Loucy (cell line): Measurements from ENCODE around the gene ADGRL3.

Experiments used
- H2AFZ ChIP-seq: fragments of 200-600 bp; sonication (generic); 2 replicates; pipeline ENCODE4 v1.6.0; 2016; ENCODE audit warnings: antibody characterized with exemption, mild to moderate bottlenecking, low read length, moderate library complexity
- H3F3A ChIP-seq: fragments of 200-600 bp; 2 replicates; pipeline ENCODE4 v1.6.0; 2016; ENCODE audit warnings: antibody characterized with exemption, low read depth, mild to moderate bottlenecking
- H3K27me3 ChIP-seq: fragments of 200-600 bp; sonication (generic); 2 replicates; pipeline ENCODE4 v1.6.1; 2014; ENCODE audit warnings: low read length, mild to moderate bottlenecking; ENCODE audit not compliant: insufficient read depth, poor library complexity, severe bottlenecking
- H3K36me3 ChIP-seq: fragments of 200-600 bp; sonication (generic); 2 replicates; pipeline ENCODE4 v1.6.1; 2016; ENCODE audit warnings: low read length; ENCODE audit not compliant: insufficient read depth
- H3K4me1 ChIP-seq: fragments of 200-600 bp; sonication (generic); 2 replicates; pipeline ENCODE4 v1.5.1; 2014; ENCODE audit warnings: low read length, mild to moderate bottlenecking; ENCODE audit not compliant: insufficient read depth, poor library complexity, severe bottlenecking
- H3K4me2 ChIP-seq: fragments of 200-600 bp; sonication (generic); 2 replicates; pipeline ENCODE4 v1.6.0; 2014; ENCODE audit warnings: antibody characterized with exemption, low read length, low read depth, mild to moderate bottlenecking; ENCODE audit not compliant: poor library complexity, severe bottlenecking
- H3K4me3 ChIP-seq: fragments of 200-600 bp; sonication (generic); 2 replicates; pipeline ENCODE4 v1.5.1; 2014; ENCODE audit warnings: low read length, mild to moderate bottlenecking, mixed read lengths; ENCODE audit not compliant: poor library complexity, severe bottlenecking
- H3K79me2 ChIP-seq: fragments of 200-600 bp; sonication (generic); 2 replicates; pipeline ENCODE4 v1.6.1; 2014; ENCODE audit warnings: low read length; ENCODE audit not compliant: insufficient read depth
- H3K9ac ChIP-seq: fragments of 200-600 bp; sonication (generic); 2 replicates; pipeline ENCODE4 v1.6.0; 2014; ENCODE audit warnings: mild to moderate bottlenecking, low read depth, low read length, moderate library complexity; ENCODE audit not compliant: poor library complexity, severe bottlenecking
- H3K9me2 ChIP-seq: fragments of 200-600 bp; sonication (generic); replicated peaks from 2 replicates; pipeline ENCODE4 v1.6.1; 2016; ENCODE audit warnings: low read depth, low read length, mixed read lengths
- H3K9me3 ChIP-seq: fragments of 200-600 bp; sonication (generic); 2 replicates; pipeline ENCODE4 v1.6.1; 2014; ENCODE audit warnings: mild to moderate bottlenecking, antibody characterized with exemption, low read length, low read depth; ENCODE audit not compliant: insufficient read depth
- H4K20me1 ChIP-seq: fragments of 200-600 bp; sonication (generic); 2 replicates; pipeline ENCODE4 v1.6.0; 2014; ENCODE audit warnings: antibody characterized with exemption, low read length, mild to moderate bottlenecking; ENCODE audit not compliant: insufficient read depth, poor library complexity, severe bottlenecking
- CTCF ChIP-seq: fragments of 200-600 bp; sonication (generic); conservative IDR thresholded peaks from 2 replicates; pipeline ENCODE4 v1.5.1; 2014; ENCODE audit warnings: mild to moderate bottlenecking, antibody characterized with exemption, low read length
- EZH2phosphoT487 ChIP-seq: fragments of 200-600 bp; IDR thresholded peaks from 2 replicates; pipeline ENCODE4 v1.6.1; 2018; ENCODE audit warnings: antibody characterized with exemption, mild to moderate bottlenecking, moderate library complexity, borderline replicate concordance

The ADGRL3 gene

GRCh38 chr4:61374447-61374891 is 174.3 kb downstream of the ADGRL3 start:
- Histone ChIP-seq H3K4me2 (no peak overlapping the region), H3K9me2 (no peaks in the 10 kb centered on the region), H3K79me2 (no peaks in the 10 kb centered on the region), H3F3A (no peaks in the 10 kb centered on the region), H3K27me3 (no peaks in the 10 kb centered on the region), H3K4me1 (no peaks in the 10 kb centered on the region), H3K4me3 (no peak overlapping the region), H3K36me3 (no peaks in the 10 kb centered on the region), H4K20me1 (no peaks in the 10 kb centered on the region), H3K9ac (no peak overlapping the region), H3K9me3 (no peaks in the 10 kb centered on the region), H2AFZ (no peak overlapping the region)
- TF ChIP-seq EZH2phosphoT487 (no peak), CTCF (no peak)

- H3K4me1 ChIP-seq, result no peaks in the 10 kb centered on the region
- no peaks in the 10 kb centered on the region for H4K20me1 ChIP-seq
- no peak overlapping the region for H3K4me2 ChIP-seq
- no peak overlapping the region for H2AFZ ChIP-seq
- H3K9ac ChIP-seq, result no peak overlapping the region
- no peaks in the 10 kb centered on the region for H3K36me3 ChIP-seq
- H3K79me2 ChIP-seq, result no peaks in the 10 kb centered on the region
- no peak overlapping the region for H3K4me3 ChIP-seq
- no peaks in the 10 kb centered on the region for H3K9me3 ChIP-seq
- no peaks in the 10 kb centered on the region for H3F3A ChIP-seq
- H3K9me2 ChIP-seq, result no peaks in the 10 kb centered on the region
- TF ChIP-seq EZH2phosphoT487, result no peak
- TF ChIP-seq CTCF, result no peak
- no peaks in the 10 kb centered on the region for H3K27me3 ChIP-seq
Measured at GRCh38 chr4:61375301-61375700, 175.2 kb downstream of the ADGRL3 start.

- H3K9me3 ChIP-seq, result no peaks in the 10 kb centered on the region
- H3K4me2 ChIP-seq, result no peak overlapping the region
- H3K9me2 ChIP-seq, result no peaks in the 10 kb centered on the region
- no peaks in the 10 kb centered on the region for H3K79me2 ChIP-seq
- H3K36me3 ChIP-seq, result no peaks in the 10 kb centered on the region
- no peaks in the 10 kb centered on the region for H3K4me1 ChIP-seq
- no peak overlapping the region for H3K9ac ChIP-seq
- no peak overlapping the region for H2AFZ ChIP-seq
- H3F3A ChIP-seq, result no peaks in the 10 kb centered on the region
- H3K4me3 ChIP-seq, result no peak overlapping the region
- H3K27me3 ChIP-seq, result no peaks in the 10 kb centered on the region
- H4K20me1 ChIP-seq, result no peaks in the 10 kb centered on the region
- TF ChIP-seq CTCF, result no peak
- TF ChIP-seq EZH2phosphoT487, result no peak
Measured at GRCh38 chr4:61376301-61376700, 176.2 kb downstream of the ADGRL3 start.
